SU-DHL-6 (cell line): ENCODE results near the gene IL36A.

Experiments used
- EZH2phosphoT487 ChIP-seq: fragments of 200-600 bp; sonication (generic), shearing (Covaris generic); conservative IDR thresholded peaks from 2 replicates; pipeline ENCODE4 v1.6.1; 2018; ENCODE audit warnings: mild to moderate bottlenecking, antibody characterized with exemption, low read length, moderate library complexity, mixed read lengths
- TF ChIP-seq, protein P1 (sequence below): fragments of 200-600 bp; sonication (generic); IDR thresholded peaks from one replicate; pipeline ENCODE4 v1.5.1; 2017; ENCODE audit warnings: antibody characterized with exemption, mild to moderate bottlenecking, low read length, moderate library complexity; ENCODE audit not compliant: insufficient read depth, poor library complexity, severe bottlenecking

DNA sequence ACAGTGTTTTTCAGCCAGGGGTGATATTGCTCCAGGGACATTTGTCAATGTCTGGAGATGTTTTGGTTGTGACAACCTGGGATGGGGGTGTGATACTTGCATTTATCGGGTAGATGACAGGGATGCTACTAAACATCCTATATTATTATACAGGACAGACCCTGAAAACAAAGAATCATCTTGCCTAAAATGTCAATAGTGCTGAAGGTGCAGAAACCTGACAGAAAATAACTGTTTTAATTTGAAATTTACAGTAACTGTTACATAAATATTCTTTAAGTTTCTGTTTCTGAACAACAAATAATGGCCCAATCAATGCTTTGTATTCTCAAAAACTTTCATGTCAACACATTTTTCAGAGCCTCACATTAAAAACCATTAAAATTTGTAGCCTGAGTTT lies 2.0 kb downstream of the IL36A start:
- TF ChIP-seq EZH2phosphoT487 = no peak
- TF ChIP-seq, protein P1, sequence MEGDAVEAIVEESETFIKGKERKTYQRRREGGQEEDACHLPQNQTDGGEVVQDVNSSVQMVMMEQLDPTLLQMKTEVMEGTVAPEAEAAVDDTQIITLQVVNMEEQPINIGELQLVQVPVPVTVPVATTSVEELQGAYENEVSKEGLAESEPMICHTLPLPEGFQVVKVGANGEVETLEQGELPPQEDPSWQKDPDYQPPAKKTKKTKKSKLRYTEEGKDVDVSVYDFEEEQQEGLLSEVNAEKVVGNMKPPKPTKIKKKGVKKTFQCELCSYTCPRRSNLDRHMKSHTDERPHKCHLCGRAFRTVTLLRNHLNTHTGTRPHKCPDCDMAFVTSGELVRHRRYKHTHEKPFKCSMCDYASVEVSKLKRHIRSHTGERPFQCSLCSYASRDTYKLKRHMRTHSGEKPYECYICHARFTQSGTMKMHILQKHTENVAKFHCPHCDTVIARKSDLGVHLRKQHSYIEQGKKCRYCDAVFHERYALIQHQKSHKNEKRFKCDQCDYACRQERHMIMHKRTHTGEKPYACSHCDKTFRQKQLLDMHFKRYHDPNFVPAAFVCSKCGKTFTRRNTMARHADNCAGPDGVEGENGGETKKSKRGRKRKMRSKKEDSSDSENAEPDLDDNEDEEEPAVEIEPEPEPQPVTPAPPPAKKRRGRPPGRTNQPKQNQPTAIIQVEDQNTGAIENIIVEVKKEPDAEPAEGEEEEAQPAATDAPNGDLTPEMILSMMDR = no peak
